ENCODE measurements around the gene RDH16. TPM values are rescaled to one million over a fixed set of nuclear protein-coding genes. Genes with fewer than 3 reads are reported as not detected.
"Not testable (repeated sequence)": the region's sequence is repeated elsewhere in the genome, so short reads cannot be mapped to it uniquely, and the experiment has no call there.

Gene RDH16
- polyA plus RNA-seq, 4 donors, result 0.46 to 1.2 (median 0.52) TPM

GRCh38 chr12:56927281-56927680 is 30.1 kb downstream of the RDH16 start:
- no peak for DNase-seq (ENCODE audit: low read depth in 4 of 4, low spot score in 3 of 4)

- no peak for DNase-seq (ENCODE audit: low read depth in 4 of 4, low spot score in 3 of 4)
Observed at GRCh38 chr12:56922031-56922430, 35.4 kb downstream of the RDH16 start.

GRCh38 chr12:56921346-56921745 is 36.1 kb downstream of the RDH16 start:
- DNase-seq (ENCODE audit: low read depth in 4 of 4, low spot score in 3 of 4), result no peak

- not testable (repeated sequence) for DNase-seq (ENCODE audit: low read depth in 4 of 4, low spot score in 3 of 4)
Observed at GRCh38 chr12:56918139-56918538, 39.3 kb downstream of the RDH16 start.

GRCh38 chr12:56916996-56917333 is 40.4 kb downstream of the RDH16 start:
- no peak for DNase-seq (ENCODE audit: low read depth in 4 of 4, low spot score in 3 of 4)

- DNase-seq (ENCODE audit: low read depth in 4 of 4, low spot score in 3 of 4), result no peak
Observed at GRCh38 chr12:56916296-56916995, 41.0 kb downstream of the RDH16 start.

- DNase-seq (ENCODE audit: low read depth in 4 of 4, low spot score in 3 of 4), result no peak
Observed at GRCh38 chr12:56914724-56915123, 42.7 kb downstream of the RDH16 start.

GRCh38 chr12:56914256-56914655 is 43.2 kb downstream of the RDH16 start:
- DNase-seq (ENCODE audit: low read depth in 4 of 4, low spot score in 3 of 4), result no peak

- not testable (repeated sequence) for DNase-seq (ENCODE audit: low read depth in 4 of 4, low spot score in 3 of 4)
Observed at GRCh38 chr12:56909403-56909802, 48.0 kb downstream of the RDH16 start.

GRCh38 chr12:56908136-56908535 is 49.3 kb downstream of the RDH16 start:
- DNase-seq (ENCODE audit: low read depth in 4 of 4, low spot score in 3 of 4), result no peak

GRCh38 chr12:56905852-56906251 is 51.6 kb downstream of the RDH16 start:
- no peak for DNase-seq (ENCODE audit: low read depth in 4 of 4, low spot score in 3 of 4)

- no peak for DNase-seq (ENCODE audit: low read depth in 4 of 4, low spot score in 3 of 4)
Observed at GRCh38 chr12:56903374-56903773, 54.0 kb downstream of the RDH16 start.

Other genes starting within 250 kb of the RDH16 start
- gene NACA, start 232.3 kb downstream of the RDH16 start, polyA plus RNA-seq (ENCODE audit: insufficient read length in 4 of 4), result 1,000 to 10,000 TPM; 2,010 to 2,427 (median 2,183) TPM
- 10 to 100 TPM; 16.7 to 23.6 (median 19.1) TPM for gene PRIM1, start 205.3 kb downstream of the RDH16 start, polyA plus RNA-seq (ENCODE audit: insufficient read length in 4 of 4)
- 1 to 10 TPM in 1 of 4 donors, under 1 TPM in 3; 0.64 to 1.1 (median 0.69) TPM for gene HSD17B6, start 194.3 kb downstream of the RDH16 start, polyA plus RNA-seq (ENCODE audit: insufficient read length in 4 of 4)
- gene SDR9C7, start 23.2 kb downstream of the RDH16 start, polyA plus RNA-seq (ENCODE audit: insufficient read length in 4 of 4), result under 1 TPM; 0.23 to 0.53 (median 0.27) TPM
- gene ZBTB39, start 48.9 kb upstream of the RDH16 start, polyA plus RNA-seq (ENCODE audit: insufficient read length in 4 of 4), result 10 to 100 TPM in 3 of 4 donors, 1 to 10 TPM in 1; 8.9 to 13.8 (median 11.7) TPM
- 1 to 10 TPM in 3 of 4 donors, under 1 TPM in 1; 0.37 to 7.6 (median 2.0) TPM for gene TAC3, start 58.9 kb upstream of the RDH16 start, polyA plus RNA-seq (ENCODE audit: insufficient read length in 4 of 4)
- under 1 TPM in 3 of 4 donors, not detected in 1; 0.11 to 0.20 (median 0.15) TPM for gene MYO1A, start 92.5 kb upstream of the RDH16 start, polyA plus RNA-seq (ENCODE audit: insufficient read length in 4 of 4)
- gene NEMP1, start 121.2 kb upstream of the RDH16 start, polyA plus RNA-seq (ENCODE audit: insufficient read length in 4 of 4), result 10 to 100 TPM; 19.6 to 27.0 (median 25.6) TPM
- 10 to 100 TPM; 40.4 to 54.4 (median 45.4) TPM for gene NAB2, start 131.5 kb upstream of the RDH16 start, polyA plus RNA-seq (ENCODE audit: insufficient read length in 4 of 4)
- 100 to 1,000 TPM in 2 of 4 donors, 10 to 100 TPM in 2; 74.8 to 122 (median 98.2) TPM for gene STAT6, start 153.8 kb upstream of the RDH16 start, polyA plus RNA-seq (ENCODE audit: insufficient read length in 4 of 4)
- 100 to 1,000 TPM in 1 of 4 donors, 10 to 100 TPM in 3; 65.3 to 234 (median 81.0) TPM for gene LRP1, start 170.9 kb upstream of the RDH16 start, polyA plus RNA-seq (ENCODE audit: insufficient read length in 4 of 4)
- under 1 TPM in 1 of 4 donors, not detected in 3; 0.53 TPM for gene LRP1-AS, start 190.0 kb upstream of the RDH16 start, polyA plus RNA-seq (ENCODE audit: insufficient read length in 4 of 4)

All from left renal pelvis (tissue), 4 donors.